Peyer's patch (tissue), 4 donors: ENCODE data around the gene GPAM. TPM values are rescaled to one million over a fixed set of nuclear protein-coding genes. Genes with fewer than 3 reads are reported as not detected.

Experiments used
- DNase-seq, 3 donors: peaks; one replicate each; pipeline ENCODE4 v3.0.0-alpha.2; 2017 to 2019
- H3K27ac ChIP-seq, 4 donors: fragments of 200-600 bp; sonication (generic); one replicate each; pipeline ENCODE4 v1.5.1; 2016 to 2019
- H3K27me3 ChIP-seq, 2 donors: fragments of 200-600 bp; sonication (generic); one replicate each; pipeline ENCODE4 v1.5.1; 2019
- H3K36me3 ChIP-seq, 3 donors: fragments of 200-600 bp; sonication (generic); one replicate each; pipeline ENCODE4 v1.5.1; 2016 to 2019
- H3K4me1 ChIP-seq, 4 donors: fragments of 200-600 bp; sonication (generic); one replicate each; pipeline ENCODE4 v1.5.1; 2016 to 2019
- H3K4me3 ChIP-seq, 4 donors: fragments of 200-600 bp; sonication (generic); 1 replicate in 3 of 4; 2 replicates in 1 of 4; pipeline ENCODE4 v1.5.1; 2016 to 2019; ENCODE audit warnings: mild to moderate bottlenecking in 1 of 4
- H3K9me3 ChIP-seq, 4 donors: fragments of 200-600 bp; sonication (generic); one replicate each; pipeline ENCODE4 v1.5.1; 2016 to 2019; ENCODE audit warnings: mild to moderate bottlenecking in 1 of 4
- CTCF ChIP-seq, 6 experiments: fragments of 450-650 bp in 4 of 6; fragments of 200-600 bp in 2 of 6; sonication (generic) in 1 of 6; IDR thresholded peaks; one replicate each; pipeline ENCODE4 v1.5.1; 2017 to 2019; ENCODE audit warnings: antibody characterized with exemption in 6 of 6, mild to moderate bottlenecking in 3 of 6, moderate library complexity in 1 of 6
- POLR2A ChIP-seq, 2 donors: fragments of 450-650 bp; IDR thresholded peaks; one replicate each; pipeline ENCODE4 v1.5.1; 2017; ENCODE audit warnings: antibody characterized with exemption in 2 of 2, mild to moderate bottlenecking in 2 of 2, moderate library complexity in 2 of 2
- total RNA-seq, 4 donors: library from RNA; depleted of rRNA; stranded (reverse); fragments of >200 nt; gene quantifications; one replicate each; pipeline ENCODE4 v1.1.0, GENCODE V29; 2016

GPAM gene
- total RNA-seq, 4 donors from 2014 or later, result 3.3 to 13.7 (median 6.4) TPM

GRCh38 chr10:112161757-112162518 lies 21.6 kb downstream of the GPAM start:
- DNase-seq, result no peak
- H3K4me3 ChIP-seq, result no peak overlapping the region
- H3K27me3 ChIP-seq, result no peaks in the 10 kb centered on the region
- peaks cover 0 to 92% (median 0%) of the 10 kb centered on the region in 3 donors for H3K36me3 ChIP-seq
- H3K27ac ChIP-seq, result no peak overlapping the region
- H3K9me3 ChIP-seq, result no peaks in the 10 kb centered on the region
- H3K4me1 ChIP-seq, result no peaks in the 10 kb centered on the region
- TF ChIP-seq CTCF (IDR thresholded peaks at IDR 0.05), result no peak
- TF ChIP-seq POLR2A (IDR thresholded peaks at IDR 0.05), result no peak

- H3K4me3 ChIP-seq, result no peak overlapping the region
- peaks cover 0 to 92% (median 0%) of the 10 kb centered on the region in 3 donors for H3K36me3 ChIP-seq
- TF ChIP-seq CTCF (IDR thresholded peaks at IDR 0.05) (no peak), POLR2A (IDR thresholded peaks at IDR 0.05) (no peak)
- H3K4me1 ChIP-seq, result no peaks in the 10 kb centered on the region
- no peaks in the 10 kb centered on the region for H3K27me3 ChIP-seq
- no peaks in the 10 kb centered on the region for H3K9me3 ChIP-seq
- DNase-seq, result no peak
- H3K27ac ChIP-seq, result no peak overlapping the region
These were observed 22.7 kb downstream of the GPAM start for GRCh38 chr10:112160834-112161233.

GRCh38 chr10:112159469-112159868 lies 24.1 kb downstream of the GPAM start:
- Histone ChIP-seq H3K4me3 (no peak overlapping the region), H3K4me1 (no peaks in the 10 kb centered on the region), H3K27me3 (no peaks in the 10 kb centered on the region), H3K27ac (no peak overlapping the region), H3K36me3 (peaks cover 0 to 91% (median 0%) of the 10 kb centered on the region in 3 donors), H3K9me3 (no peaks in the 10 kb centered on the region)
- no peak for TF ChIP-seq CTCF (IDR thresholded peaks at IDR 0.05)
- no peak for TF ChIP-seq POLR2A (IDR thresholded peaks at IDR 0.05)
- no peak for DNase-seq

- Histone ChIP-seq H3K4me3 (no peak overlapping the region), H3K27me3 (no peaks in the 10 kb centered on the region), H3K9me3 (no peaks in the 10 kb centered on the region), H3K4me1 (no peaks in the 10 kb centered on the region), H3K36me3 (peaks cover 0 to 49% (median 0%) of the 10 kb centered on the region in 3 donors), H3K27ac (no peak overlapping the region)
- TF ChIP-seq POLR2A (IDR thresholded peaks at IDR 0.05) (no peak), CTCF (IDR thresholded peaks at IDR 0.05) (no peak)
- DNase-seq, result no peak
These were observed 32.0 kb downstream of the GPAM start for GRCh38 chr10:112151524-112152039.

- TF ChIP-seq POLR2A (IDR thresholded peaks at IDR 0.05), result no peak
- TF ChIP-seq CTCF (IDR thresholded peaks at IDR 0.05), result no peak
- H3K36me3 ChIP-seq, result peaks cover 0 to 18% (median 0%) of the 10 kb centered on the region in 3 donors
- H3K4me3 ChIP-seq, result no peak overlapping the region
- no peaks in the 10 kb centered on the region for H3K9me3 ChIP-seq
- H3K4me1 ChIP-seq, result no peaks in the 10 kb centered on the region
- DNase-seq, result no peak
- H3K27me3 ChIP-seq, result no peaks in the 10 kb centered on the region
- H3K27ac ChIP-seq, result no peak overlapping the region
These were observed 35.2 kb downstream of the GPAM start for GRCh38 chr10:112148331-112148730.
